Vagina (tissue), 2 donors: Measurements from ENCODE around the gene APLNR.

Experiments
- CTCF ChIP-seq, 3 experiments: fragments of 450-650 bp in 2 of 3; fragments of 200-600 bp in 1 of 3; sonication (generic) in 1 of 3; IDR thresholded peaks; one replicate each; pipeline ENCODE4 v1.5.1; 2017 to 2019; ENCODE audit warnings: antibody characterized with exemption in 3 of 3, mild to moderate bottlenecking in 2 of 3, moderate library complexity in 2 of 3
- POLR2A ChIP-seq, 2 donors: fragments of 450-650 bp; IDR thresholded peaks; one replicate each; pipeline ENCODE4 v1.6.1; 2017; ENCODE audit warnings: antibody characterized with exemption in 2 of 2, mild to moderate bottlenecking in 2 of 2, moderate library complexity in 2 of 2

- TF ChIP-seq CTCF (IDR thresholded peaks at IDR 0.05) = no peak
- TF ChIP-seq POLR2A (IDR thresholded peaks at IDR 0.05) = no peak
Measured at GRCh38 chr11:57237204-57237681, at the start of gene APLNR.
